Activated naive CD8-positive, alpha-beta T cell (primary cell): Measurements from ENCODE around the gene VPS8.
A peak's percentile ranks its signal among the peaks of the same experiment; 100 is the strongest.
"Not testable (repeated sequence)": the region's sequence is repeated elsewhere in the genome, so short reads cannot be mapped to it uniquely, and the experiment has no call there.

Source experiments
- H3K27ac Mint-ChIP-seq: one replicate; pipeline ENCODE4 v1.8.0; 2021; ENCODE audit warnings: mixed read lengths
- H3K27me3 Mint-ChIP-seq: one replicate; pipeline ENCODE4 v1.8.0; 2021; ENCODE audit warnings: mixed read lengths
- H3K36me3 Mint-ChIP-seq: one replicate; pipeline ENCODE4 v1.8.0; 2021; ENCODE audit warnings: mixed read lengths
- H3K4me1 Mint-ChIP-seq: one replicate; pipeline ENCODE4 v1.8.0; 2021; ENCODE audit warnings: low read depth, mixed read lengths
- H3K4me3 Mint-ChIP-seq: one replicate; pipeline ENCODE4 v1.8.0; 2021; ENCODE audit warnings: mild to moderate bottlenecking, mixed read lengths
- H3K9me3 Mint-ChIP-seq: one replicate; pipeline ENCODE4 v1.8.0; 2021; ENCODE audit warnings: low read depth, mixed read lengths

VPS8 gene

DNA sequence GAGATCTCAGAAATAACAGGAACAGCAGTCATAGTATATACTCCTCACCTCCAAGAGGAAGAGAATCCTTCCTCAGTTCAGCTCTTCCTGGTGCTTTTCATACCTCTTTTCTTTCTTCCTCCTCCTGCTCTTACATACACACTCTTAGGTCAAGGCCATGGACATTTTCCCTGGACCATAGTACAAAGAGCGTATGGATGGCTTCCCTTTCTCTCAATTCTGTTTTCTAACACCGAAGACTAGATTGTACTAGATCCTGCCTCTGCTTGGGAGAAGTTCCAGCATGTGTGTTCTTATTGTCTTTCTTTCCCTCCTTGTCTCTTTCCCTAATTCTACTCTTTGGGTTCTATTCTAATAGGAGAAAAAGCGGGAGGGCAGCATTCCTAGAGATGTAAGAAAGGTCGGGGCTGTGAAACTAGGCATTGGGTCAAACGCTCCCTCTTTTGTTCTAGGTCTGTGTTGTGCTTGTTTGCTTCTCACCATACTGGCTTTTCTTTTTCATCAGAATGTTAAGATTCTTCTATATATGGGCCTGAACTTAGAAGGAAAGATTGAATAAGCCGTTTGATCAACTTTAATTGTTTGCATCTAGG lies 77.4 kb downstream of the VPS8 start:
- no peaks in the 10 kb centered on the region for H3K27me3 Mint-ChIP-seq
- peaks cover 6% of the 10 kb centered on the region for H3K36me3 Mint-ChIP-seq
- no peaks in the 10 kb centered on the region for H3K4me1 Mint-ChIP-seq
- H3K9me3 Mint-ChIP-seq, result no peaks in the 10 kb centered on the region
- peak overlapping the region; percentile 11 for H3K27ac Mint-ChIP-seq
- H3K4me3 Mint-ChIP-seq, result no peak overlapping the region

GRCh38 chr3:184894051-184894450 lies 82.1 kb downstream of the VPS8 start:
- Mint-ChIP-seq H3K4me3 (no peak overlapping the region), H3K9me3 (no peaks in the 10 kb centered on the region)

DNA sequence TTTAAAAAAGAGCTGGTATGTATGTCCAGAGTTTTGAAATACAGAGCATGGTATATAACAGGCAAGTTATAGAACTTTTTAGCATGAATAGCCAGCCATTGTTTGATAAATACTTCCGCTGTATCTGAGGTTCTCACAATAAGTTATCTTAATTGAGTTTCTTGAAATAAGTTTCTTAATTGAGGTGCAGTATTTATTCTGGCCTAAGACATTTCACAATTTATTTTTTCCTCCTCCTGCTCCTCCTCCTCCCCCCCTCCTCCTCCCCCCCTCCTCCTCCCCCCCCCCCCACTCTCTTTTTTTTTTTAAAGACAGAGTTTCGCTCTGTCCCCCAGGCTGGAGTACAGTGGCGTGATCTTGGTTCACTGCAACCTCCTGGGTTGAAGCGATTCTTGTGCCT lies 83.4 kb downstream of the VPS8 start:
- Mint-ChIP-seq H3K9me3 (no peaks in the 10 kb centered on the region), H3K4me1 (no peaks in the 10 kb centered on the region), H3K4me3 (no peak overlapping the region), H3K36me3 (no peaks in the 10 kb centered on the region), H3K27ac (no peak overlapping the region), H3K27me3 (no peaks in the 10 kb centered on the region)

More at GRCh38 chr3:184894051-184894450, 82.1 kb downstream of the VPS8 start:
- Mint-ChIP-seq H3K4me1 (no peaks in the 10 kb centered on the region), H3K27ac (no peak overlapping the region), H3K36me3 (peaks cover 2% of the 10 kb centered on the region), H3K27me3 (no peaks in the 10 kb centered on the region)

- Mint-ChIP-seq H3K9me3 (no peaks in the 10 kb centered on the region), H3K36me3 (peaks cover 2% of the 10 kb centered on the region), H3K27ac (no peak overlapping the region), H3K27me3 (no peaks in the 10 kb centered on the region), H3K4me1 (no peaks in the 10 kb centered on the region), H3K4me3 (no peak overlapping the region)
Measured at GRCh38 chr3:184896336-184896735, 84.4 kb downstream of the VPS8 start.

- Mint-ChIP-seq H3K4me1 (no peaks in the 10 kb centered on the region), H3K36me3 (peaks cover 17% of the 10 kb centered on the region), H3K9me3 (no peaks in the 10 kb centered on the region), H3K4me3 (no peak overlapping the region), H3K27me3 (no peaks in the 10 kb centered on the region), H3K27ac (no peak overlapping the region)
Measured at GRCh38 chr3:184899953-184900595, 88.1 kb downstream of the VPS8 start.

DNA sequence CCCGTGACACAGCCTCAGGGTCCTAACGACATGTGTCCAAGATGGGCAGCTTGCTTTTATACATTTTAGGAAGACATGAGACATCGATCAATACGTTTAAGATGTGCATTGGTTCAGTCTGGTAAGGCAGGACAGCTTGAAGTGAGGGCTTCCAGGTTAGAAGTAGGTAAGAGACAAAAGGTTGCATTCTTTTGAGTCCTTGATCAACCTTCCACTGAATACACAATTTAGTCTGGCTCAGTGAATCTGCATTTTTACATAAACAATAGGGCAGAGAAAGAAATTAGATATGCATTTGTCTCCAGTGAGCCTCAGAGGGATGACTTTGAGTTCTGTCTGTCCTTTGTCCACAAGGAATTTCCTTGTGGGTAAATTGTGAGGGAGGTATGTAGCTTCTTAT lies 95.1 kb downstream of the VPS8 start:
- peaks cover 27% of the 10 kb centered on the region for H3K36me3 Mint-ChIP-seq
- H3K4me3 Mint-ChIP-seq, H3K27ac Mint-ChIP-seq, H3K4me1 Mint-ChIP-seq, H3K9me3 Mint-ChIP-seq, H3K27me3 Mint-ChIP-seq: not testable (repeated sequence)

- Mint-ChIP-seq H3K4me1 (no peaks in the 10 kb centered on the region), H3K27ac (peak overlapping the region; percentile 22), H3K4me3 (no peak overlapping the region), H3K9me3 (no peaks in the 10 kb centered on the region), H3K27me3 (no peaks in the 10 kb centered on the region), H3K36me3 (peaks cover 30% of the 10 kb centered on the region)
Measured at GRCh38 chr3:184907681-184908649, 96.0 kb downstream of the VPS8 start.

GRCh38 chr3:184908859-184909258 lies 96.9 kb downstream of the VPS8 start:
- Mint-ChIP-seq H3K4me1 (no peaks in the 10 kb centered on the region), H3K36me3 (peaks cover 25% of the 10 kb centered on the region), H3K27ac (no peak overlapping the region), H3K9me3 (no peaks in the 10 kb centered on the region), H3K27me3 (no peaks in the 10 kb centered on the region), H3K4me3 (no peak overlapping the region)

DNA sequence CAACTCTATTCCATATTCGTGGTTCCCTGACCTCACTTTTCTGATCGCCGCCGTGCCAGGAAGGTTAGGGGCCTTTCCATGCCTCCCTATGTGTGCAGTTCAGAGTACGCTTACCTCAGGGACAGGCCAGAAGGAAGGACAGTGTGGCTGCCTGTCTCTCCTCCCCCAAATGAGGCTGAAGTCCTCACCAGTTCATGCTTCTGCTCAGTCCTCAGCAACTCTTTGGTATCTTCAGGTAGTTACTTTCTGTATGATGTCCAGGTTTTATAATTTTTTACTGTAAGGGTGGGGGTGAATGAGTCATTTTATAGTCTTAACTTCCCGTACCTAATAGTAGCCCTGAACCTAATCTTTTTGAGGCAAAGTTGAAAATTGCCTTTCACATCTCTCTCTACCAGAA lies 98.7 kb downstream of the VPS8 start:
- H3K4me3 Mint-ChIP-seq, result no peak overlapping the region
- H3K4me1 Mint-ChIP-seq, result no peaks in the 10 kb centered on the region
- H3K36me3 Mint-ChIP-seq, result peaks cover 23% of the 10 kb centered on the region
- no peaks in the 10 kb centered on the region for H3K27me3 Mint-ChIP-seq
- H3K9me3 Mint-ChIP-seq, result no peaks in the 10 kb centered on the region
- no peak overlapping the region for H3K27ac Mint-ChIP-seq

GRCh38 chr3:184911570-184911969 lies 99.6 kb downstream of the VPS8 start:
- Mint-ChIP-seq H3K9me3 (no peaks in the 10 kb centered on the region), H3K36me3 (peaks cover 28% of the 10 kb centered on the region), H3K4me3 (no peak overlapping the region), H3K27me3 (no peaks in the 10 kb centered on the region), H3K27ac (no peak overlapping the region), H3K4me1 (no peaks in the 10 kb centered on the region)

- Mint-ChIP-seq H3K4me3 (no peak overlapping the region), H3K27ac (no peak overlapping the region), H3K4me1 (no peaks in the 10 kb centered on the region), H3K9me3 (no peaks in the 10 kb centered on the region), H3K27me3 (no peaks in the 10 kb centered on the region), H3K36me3 (peaks cover 28% of the 10 kb centered on the region)
Measured at GRCh38 chr3:184912163-184912562, 100.2 kb downstream of the VPS8 start.

- Mint-ChIP-seq H3K4me1 (no peaks in the 10 kb centered on the region), H3K36me3 (peaks cover 28% of the 10 kb centered on the region), H3K27me3 (no peaks in the 10 kb centered on the region), H3K9me3 (no peaks in the 10 kb centered on the region), H3K27ac (no peak overlapping the region), H3K4me3 (no peak overlapping the region)
Measured at GRCh38 chr3:184914628-184915027, 102.7 kb downstream of the VPS8 start.

GRCh38 chr3:184918750-184919149 lies 106.8 kb downstream of the VPS8 start:
- H3K4me3 Mint-ChIP-seq, result no peak overlapping the region
- no peak overlapping the region for H3K27ac Mint-ChIP-seq
- peaks cover 18% of the 10 kb centered on the region for H3K36me3 Mint-ChIP-seq
- no peaks in the 10 kb centered on the region for H3K4me1 Mint-ChIP-seq
- no peaks in the 10 kb centered on the region for H3K27me3 Mint-ChIP-seq
- no peaks in the 10 kb centered on the region for H3K9me3 Mint-ChIP-seq

GRCh38 chr3:184919651-184920050 lies 107.7 kb downstream of the VPS8 start:
- Mint-ChIP-seq H3K27me3 (no peaks in the 10 kb centered on the region), H3K9me3 (no peaks in the 10 kb centered on the region), H3K27ac (no peak overlapping the region), H3K36me3 (peaks cover 14% of the 10 kb centered on the region), H3K4me3 (no peak overlapping the region), H3K4me1 (no peaks in the 10 kb centered on the region)

DNA sequence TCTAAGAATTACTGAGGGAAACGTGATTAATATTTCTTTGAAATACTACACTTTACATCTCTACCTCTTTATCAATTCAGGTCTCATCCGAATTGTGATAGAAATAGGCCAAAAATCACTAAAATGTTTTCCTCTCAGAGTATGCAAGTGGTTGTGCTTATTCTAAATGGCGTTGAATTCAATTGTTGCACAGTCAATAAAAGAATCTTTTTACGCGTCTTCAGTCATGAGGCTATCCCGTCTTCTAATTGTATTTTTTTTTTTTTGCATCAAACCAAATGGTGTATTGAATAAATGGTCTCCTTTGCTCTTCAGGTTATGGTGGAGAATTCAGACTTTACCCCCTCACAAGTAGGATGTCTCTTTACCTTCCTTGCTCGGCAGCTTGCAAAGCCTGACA lies 112.6 kb downstream of the VPS8 start:
- Mint-ChIP-seq H3K4me3 (no peak overlapping the region), H3K27ac (no peak overlapping the region), H3K9me3 (no peaks in the 10 kb centered on the region), H3K4me1 (no peaks in the 10 kb centered on the region), H3K27me3 (no peaks in the 10 kb centered on the region), H3K36me3 (peaks cover 18% of the 10 kb centered on the region)
